CD4-positive, alpha-beta T cell treated with Interleukin-4 for 1 hour (primary cell): Measurements from ENCODE around the gene MYOCD.

Source experiments
- DNase-seq, 2 donors: peaks; one replicate each; pipeline ENCODE4 v3.0.0-alpha.2; 2020 to 2022

MYOCD gene

DNA sequence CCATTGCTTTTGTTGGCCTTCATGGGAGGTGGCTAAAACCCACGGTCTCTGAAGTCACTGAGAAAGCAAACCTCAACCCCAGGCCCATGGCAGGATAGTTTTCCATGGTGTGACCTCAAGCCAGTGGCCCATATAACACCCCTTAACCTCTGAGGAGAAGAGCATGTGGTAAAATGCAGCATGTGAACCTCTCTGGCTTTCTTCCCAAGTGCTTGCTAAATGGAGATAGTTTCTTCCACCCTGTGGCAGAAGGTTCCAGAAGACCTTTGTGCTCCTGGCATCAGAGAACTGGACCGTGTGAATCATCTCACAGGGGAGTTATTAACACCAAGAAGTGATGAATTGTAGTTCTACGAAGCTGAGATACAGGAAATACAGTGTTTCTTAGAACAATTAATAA is 47.3 kb downstream of the MYOCD start:
- no peak for DNase-seq

DNA sequence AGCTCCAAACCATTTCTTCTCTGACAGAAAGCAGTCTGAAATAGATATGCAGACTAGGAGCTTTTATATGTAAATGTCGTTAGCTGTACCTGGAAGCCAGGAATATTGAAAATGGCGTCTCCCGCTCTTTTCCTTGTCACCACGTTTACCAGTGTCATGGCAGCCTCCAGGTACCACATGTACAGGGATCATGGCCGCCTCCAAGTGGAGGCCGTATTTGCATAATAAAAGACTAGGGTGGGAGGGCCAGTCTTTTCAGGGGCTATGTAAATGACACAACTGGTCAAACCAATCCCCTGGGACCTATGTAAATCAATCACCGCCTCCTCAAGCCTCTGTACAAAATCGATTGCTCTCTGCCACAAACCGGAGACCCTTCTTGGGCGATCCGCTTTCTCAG is 54.3 kb downstream of the MYOCD start:
- DNase-seq = no peak

DNA sequence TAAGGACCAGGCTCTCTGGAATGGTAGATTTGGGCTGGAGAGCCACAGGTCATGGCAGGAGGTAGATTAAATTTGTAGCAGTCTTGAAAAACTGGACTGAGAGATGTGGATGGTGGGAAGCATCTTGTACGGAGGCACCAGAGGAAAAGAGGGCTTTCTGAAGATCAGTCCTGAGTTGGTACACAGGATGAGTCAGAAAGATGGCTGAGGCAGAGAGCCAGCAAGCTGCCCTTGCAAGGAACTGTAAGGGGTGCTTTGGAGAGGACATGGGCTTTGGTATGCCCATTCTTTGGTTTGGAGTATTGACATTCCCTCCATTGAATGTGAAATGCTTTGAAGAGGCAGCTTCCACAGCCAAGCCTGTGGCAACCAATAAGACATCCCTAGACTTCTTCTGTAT is 55.9 kb downstream of the MYOCD start:
- DNase-seq = no peak

DNA sequence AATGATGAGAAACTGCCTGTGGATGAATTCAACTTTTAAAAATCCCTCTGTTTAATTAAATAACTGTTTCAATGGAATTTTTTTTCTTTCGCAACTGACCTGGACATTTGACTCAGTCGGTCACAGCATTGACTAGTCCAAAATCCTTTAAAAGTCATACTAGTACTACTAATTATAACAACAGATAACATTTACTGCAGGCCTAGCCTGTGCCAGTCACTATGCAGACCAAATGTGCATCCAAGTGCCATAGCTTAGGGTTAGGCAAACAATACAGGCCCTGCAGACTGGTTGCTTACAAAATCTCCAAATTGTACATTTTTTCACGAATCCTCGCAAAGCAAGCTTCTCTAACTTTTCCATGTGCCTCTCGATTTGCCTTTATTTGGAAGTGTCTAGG is 56.6 kb downstream of the MYOCD start:
- no peak for DNase-seq

DNA sequence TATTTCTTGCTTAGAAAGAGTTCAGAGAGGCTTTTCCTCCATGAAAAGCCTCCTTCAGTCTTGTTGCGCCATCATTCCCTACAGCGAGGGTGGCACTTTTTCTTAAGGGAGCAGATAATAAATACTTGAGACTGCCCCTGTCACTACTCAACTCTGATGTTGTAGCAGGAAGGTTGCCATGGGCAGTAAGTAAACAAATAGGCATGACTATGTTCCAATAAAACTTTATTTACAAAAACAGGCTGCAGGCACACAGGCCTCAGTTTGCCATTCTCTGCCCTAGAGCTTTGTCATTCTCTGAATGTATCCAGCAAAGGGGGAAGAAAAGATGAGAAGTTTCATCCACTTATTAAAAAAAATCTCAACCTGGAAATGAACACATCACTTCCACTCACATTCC is 60.4 kb downstream of the MYOCD start:
- DNase-seq = no peak

DNA sequence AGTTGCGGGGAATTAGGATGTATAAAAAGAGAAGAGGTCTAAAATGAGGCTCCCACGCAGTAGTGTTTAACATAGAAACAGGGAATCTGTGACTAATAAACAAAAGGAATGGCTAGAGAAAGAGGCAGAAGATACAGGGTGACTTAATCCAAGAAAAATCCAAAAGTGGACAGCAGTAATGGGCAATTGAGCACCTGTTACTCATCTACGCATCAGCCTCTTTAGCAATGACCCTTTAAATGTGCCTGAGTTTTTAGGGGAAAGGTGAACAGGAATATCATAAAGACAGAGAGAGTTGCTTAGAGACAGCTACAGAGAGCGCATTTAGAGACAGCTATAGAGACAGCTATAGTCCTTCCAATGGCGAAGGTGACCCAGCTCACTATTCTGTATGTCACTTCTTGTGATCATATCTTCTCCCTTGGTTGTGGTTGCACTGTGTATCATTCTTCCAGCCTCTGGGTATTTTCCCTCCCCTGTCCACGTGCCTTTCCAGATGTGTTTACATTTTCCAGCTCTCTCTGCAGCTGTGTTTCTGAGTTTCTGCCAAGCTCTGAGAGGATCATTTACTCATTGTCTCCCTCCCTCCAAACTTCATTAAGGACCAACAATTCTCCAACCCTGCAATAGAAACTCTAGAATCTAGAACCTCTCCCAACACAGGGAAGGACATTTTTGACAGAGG is 61.5 kb downstream of the MYOCD start:
- DNase-seq = no peak

DNA sequence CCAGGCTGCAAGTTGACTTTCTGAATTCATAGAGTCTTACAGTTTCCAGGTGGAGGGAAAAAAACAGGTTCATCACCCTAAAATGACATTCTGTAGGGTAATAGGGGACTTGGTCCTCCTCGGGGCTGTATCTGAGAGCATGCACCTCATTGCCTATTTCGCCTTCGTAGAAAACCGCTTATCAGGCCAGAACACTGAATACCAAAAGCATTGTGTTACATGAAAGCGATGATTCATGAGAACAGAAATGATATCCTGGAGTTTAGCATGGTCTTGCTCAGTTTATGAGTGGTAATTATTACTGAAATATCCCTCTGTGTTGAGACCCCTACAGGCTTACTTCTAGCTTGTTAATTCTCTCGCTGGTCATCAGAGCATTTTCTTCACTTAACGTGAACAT is 62.2 kb downstream of the MYOCD start:
- no peak for DNase-seq

DNA sequence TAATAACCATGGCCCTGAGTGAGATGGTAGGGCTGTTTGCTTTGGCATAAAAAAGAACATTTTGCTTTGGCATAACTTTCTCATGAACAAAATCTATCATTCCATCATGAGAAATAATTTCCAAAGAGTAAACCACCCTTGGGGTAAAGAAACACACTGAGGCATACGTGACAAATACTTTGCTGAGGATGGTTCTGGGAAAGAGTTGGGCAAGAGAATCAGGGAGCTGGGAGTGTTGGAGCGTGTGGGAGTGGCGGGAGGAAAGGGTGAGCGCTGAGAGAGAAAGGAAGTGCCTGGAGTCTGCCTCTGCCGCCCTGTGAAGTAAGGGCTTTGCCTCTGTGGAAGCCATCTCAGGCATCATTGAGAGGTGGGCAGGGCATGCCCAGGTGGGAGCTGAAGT is 63.4 kb downstream of the MYOCD start:
- no peak for DNase-seq

DNA sequence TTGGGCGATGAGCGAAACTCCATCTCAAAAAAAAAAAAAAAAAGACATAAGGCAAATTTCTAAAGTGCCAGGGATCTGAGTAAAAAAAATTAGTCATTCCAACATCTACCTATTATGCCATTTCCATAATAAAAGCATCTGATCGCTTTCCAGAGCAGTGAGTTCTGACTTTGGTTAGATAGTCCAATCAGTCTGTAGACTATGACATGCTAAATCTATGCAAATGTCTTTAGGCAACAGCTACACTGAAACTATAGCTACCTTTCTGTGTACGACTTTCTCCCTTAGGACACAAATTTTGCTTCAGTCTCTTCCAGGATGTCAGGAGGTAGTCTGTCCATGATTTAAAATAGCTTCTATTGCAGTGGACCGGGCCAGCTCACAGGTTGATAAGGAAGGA is 64.7 kb downstream of the MYOCD start:
- no peak for DNase-seq

DNA sequence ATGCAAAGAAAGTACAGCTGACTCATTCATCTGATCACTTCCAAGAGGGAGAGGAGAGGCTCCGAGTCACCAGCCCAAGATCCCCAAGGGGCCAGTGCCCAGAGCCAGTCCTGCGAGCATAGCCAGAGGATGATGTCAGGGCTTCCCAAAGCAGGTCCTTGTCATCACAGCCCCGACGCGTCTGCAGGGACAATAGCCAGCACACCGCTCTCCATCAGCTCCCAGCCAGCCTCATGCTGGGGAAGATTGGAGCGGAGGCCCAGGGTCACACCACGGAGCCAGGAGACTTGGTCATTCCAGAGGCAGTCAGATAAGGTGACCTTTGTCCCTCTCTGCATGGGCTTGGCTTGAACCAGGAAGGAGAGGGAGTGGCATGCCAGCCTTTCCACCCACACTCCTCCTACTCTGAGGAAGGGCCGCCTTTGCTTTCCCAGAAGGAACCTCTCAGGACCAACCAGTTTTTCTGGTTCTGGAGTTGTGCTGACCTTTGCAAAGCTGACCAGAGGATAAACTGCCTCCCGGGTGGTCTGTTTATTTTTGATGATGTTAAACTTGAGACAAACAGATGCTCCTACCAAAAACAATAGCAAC is 65.3 kb downstream of the MYOCD start:
- DNase-seq = no peak

DNA sequence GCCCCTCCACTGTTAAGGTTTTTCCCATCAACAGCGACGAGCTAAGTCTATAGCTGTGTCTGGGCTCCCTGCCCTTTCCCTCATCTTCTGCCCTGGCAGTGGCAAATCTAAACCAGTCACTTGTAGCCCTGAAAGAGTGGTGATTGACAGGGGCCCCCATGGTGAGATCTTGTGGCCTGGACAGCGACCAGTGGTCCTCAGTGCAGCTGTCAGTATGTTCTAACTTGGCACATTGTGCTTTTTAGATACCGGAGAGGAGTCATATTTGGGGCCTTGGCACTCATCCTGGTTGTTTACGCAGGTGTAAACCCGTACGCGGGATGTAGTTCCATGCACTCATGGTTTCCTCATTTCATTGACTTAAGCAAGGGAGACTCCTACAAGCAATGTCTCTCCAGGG is 66.1 kb downstream of the MYOCD start:
- no peak for DNase-seq

DNA sequence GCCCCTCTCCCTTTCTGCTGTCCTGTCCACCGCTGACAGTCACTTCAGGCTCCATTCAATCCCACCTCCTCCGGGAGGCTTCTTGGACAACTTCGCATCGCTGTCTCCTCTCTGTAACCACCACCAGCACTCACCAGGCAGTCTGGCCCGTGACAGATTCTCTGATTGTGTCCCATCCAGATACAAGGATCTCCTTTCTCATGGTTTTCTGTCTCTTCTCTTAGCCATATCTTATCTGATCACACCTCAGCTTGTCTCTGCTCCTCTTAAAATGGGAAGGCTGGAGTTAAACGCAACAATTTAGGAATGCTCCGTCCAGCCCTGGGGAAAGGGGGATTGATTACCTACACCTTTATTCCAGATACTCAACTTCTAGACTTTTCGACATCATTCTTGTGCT is 66.7 kb downstream of the MYOCD start:
- no peak for DNase-seq

DNA sequence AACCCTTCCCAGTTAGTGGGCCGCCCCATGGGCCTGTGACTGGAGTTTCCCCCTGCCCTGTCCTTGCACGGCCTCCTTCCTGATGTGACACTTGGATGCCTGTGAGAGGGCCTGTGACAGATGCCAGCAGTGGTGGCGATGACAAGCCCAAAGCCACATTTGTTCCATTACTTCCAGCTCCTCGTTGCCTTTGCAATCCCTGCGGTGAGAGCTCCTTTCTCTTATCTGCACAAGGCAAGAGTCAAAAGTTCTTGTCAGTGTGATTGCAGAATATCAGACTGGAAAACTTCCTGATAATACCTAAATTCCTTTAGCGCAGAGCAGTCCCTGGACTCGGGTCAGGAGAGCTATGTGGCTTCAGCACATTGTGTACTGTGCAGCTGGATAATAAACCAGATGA is 69.2 kb downstream of the MYOCD start:
- DNase-seq = no peak

DNA sequence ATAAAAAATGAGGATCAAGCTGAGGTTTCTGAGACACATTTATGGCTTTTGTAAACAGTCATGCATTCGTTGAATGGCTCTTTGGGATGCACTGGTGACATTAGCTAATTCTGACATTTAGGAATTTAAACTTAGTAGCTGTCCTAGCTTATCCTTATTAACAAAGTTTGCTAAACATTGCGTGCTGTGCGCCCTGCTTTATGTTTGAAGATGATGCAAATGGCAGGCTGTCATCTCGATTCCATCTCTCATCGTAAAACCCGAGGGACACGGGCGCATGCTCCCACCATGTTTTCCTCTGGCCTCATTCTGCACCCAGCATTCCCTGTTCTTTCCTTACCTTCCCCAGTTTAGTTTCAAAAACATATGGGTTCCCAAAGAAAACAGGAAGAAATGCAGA is 69.8 kb downstream of the MYOCD start:
- DNase-seq = no peak

DNA sequence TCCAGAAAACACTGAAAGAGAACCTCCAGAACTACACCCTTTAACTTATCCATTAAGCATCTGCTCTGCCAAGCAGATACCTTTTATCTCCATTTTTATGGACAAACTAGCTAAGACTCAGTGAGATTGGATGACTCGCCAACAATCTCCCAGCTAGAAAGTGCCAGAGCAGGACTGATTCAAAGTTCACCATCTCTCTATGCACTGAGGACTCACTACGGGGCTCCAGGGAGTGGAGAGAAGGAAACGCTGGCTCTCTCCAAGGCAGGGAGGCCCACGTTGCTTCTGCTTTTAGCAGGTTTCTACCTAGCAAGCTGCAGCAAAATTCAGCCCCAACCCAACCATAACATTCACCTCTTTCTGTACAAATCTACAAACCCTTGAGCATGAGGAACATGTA is 70.8 kb downstream of the MYOCD start:
- no peak for DNase-seq

DNA sequence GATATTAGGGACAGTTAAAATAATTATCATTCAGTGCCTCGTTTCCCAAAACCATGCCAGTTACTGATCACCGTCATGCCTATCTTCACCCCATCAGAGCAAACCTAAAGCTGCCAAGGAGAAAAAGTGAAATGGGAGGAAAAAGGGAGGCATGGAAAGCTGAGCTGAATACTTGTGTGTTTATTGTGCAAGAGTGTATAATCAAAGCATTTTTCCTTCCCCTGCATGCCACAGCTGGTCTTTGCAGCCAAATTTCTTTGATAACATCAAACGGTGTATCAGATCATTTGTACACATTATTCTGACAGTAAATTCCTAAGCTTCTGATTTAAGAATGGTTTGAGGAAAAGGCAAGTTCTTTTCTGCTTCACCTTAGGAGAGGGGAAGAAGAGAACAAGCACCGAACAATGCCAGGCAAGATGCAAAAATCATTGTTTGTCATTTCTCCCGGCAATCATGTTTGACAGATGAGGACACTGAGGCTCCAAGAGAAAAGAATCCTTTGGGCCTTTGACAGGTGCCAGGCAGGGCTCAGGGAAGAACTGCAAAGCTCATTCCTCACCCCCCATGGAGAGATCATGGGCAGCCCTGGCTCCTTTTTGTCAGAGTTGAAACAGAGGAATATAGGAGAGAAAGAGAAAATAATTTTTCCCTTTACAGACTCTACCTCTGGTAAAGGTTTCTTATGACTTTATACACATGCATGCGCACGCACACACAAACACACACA is 72.2 kb downstream of the MYOCD start:
- no peak for DNase-seq

DNA sequence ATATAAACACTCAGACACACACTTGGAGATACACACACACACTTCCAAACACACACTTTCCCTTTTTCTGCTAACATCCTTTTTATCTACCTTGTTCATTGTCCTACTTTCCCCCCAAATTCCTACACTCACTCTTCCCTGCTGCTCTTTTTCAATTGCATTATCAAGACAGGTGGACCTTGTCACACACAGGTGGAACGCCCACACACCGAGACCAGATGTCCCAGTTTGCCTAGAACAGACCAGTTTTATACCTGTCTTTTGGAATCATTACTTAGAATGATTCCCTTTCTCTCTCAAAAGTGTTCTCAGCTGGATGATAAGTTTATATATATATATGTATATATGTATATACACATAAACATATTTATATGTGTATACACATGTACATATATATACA is 72.9 kb downstream of the MYOCD start:
- no peak for DNase-seq

DNA sequence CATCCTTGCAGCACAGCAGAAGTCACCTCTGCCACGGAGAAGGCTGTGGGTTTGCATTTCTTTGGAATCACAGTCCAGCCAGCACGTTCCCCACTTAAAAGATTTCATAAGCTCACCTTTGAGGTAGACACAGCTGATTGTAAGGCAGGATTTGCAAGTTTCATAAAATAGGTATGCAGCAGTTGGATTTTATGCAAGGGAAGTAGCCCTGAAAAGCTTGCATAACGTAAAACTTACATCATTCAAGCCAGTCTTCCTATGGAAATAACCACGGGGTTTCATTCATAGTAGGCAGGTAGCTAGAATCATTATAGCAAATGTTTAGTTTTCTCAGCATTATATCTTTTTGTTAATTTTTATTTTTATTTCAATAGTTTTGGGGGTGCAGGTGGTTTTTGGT is 73.8 kb downstream of the MYOCD start:
- DNase-seq = no peak

DNA sequence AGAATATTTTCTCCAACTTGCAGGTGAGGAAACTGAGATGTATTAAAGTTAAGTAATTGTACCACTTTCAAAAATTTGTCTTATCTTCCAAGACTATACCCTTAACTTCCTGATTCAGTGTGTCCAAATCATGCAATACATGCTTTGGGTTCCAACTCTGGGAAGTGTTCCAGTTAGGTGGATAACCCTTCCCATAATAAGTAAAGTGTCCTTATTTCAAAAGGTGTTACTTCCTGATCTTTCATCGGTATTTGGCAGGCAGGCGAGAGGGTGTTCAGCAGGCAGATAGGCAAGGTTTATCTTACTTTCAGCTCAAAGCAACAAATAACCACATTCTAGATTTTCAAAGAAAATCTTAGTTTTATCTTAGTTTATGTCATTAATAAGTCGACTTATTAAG is 77.4 kb downstream of the MYOCD start:
- no peak for DNase-seq

DNA sequence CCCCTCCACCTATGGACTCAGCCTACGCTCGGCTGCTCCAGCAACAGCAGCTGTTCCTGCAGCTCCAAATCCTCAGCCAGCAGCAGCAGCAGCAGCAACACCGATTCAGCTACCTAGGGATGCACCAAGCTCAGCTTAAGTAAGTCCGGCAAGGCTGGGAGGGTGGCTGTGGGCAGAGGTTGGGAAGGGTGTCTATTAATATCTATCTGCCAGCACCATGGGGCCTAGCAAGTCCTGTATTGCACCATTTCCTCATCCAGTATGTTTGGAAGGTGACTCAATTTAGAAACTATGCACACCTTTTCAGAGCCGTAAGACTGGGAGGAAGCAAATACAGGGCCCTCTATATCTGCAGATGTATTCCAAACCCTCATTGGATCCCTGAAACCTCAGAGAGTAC is 78.6 kb downstream of the MYOCD start:
- no peak for DNase-seq

DNA sequence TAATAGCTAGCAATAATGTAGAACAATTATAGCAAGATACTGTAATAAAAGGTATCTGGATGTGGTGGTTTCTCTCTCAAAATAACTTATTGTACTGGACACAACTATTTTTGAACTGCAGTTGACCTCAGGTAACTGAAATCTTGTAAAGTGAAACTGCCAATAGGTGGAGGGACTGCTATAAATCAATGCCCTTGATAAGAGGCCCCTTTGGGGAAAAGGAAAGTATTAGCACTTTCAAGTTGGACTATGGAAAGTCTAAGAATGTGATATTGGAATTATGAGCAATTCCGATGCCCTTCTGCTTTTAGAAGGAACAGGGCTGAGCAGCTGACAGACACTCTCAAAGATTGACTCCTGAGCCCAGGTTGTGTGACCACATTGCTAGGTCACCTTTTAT is 79.1 kb downstream of the MYOCD start:
- DNase-seq = no peak

DNA sequence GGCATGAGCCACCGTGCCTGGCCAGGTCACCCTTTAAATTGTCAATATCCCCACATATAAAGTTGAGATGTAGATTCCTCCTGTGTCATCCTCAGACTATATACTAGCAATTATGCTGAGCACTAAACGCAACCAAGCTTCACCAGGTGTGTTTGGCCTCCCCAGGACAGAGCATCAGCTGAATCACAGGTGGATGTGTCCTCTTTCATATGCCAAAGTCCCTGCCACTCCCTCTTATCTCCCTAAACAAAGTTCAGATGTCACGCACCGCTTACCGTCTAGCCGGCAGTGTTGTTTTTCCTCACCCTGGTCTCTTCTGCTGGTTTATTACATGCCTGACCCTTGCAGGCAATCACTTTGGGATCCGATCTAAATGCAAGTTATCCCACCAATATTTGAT is 79.8 kb downstream of the MYOCD start:
- DNase-seq = no peak

DNA sequence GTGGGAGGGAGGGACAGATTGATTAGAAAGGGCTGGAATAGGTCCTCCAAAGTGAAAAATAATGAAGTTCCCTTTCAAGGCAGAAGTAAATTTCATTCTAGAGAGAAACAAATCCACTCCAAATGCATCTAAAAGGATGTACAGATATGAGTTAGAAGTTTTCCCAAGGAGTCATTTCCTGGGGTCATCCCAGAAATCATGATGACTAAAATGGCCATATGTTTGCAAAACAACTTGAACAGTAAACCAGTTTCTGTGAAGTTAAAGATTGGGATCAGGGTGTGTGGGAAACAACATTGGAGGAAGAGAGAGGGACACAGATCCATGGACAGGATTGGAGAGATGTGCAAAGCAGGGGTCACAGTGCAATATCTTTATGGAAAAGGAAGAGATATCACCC is 91.1 kb downstream of the MYOCD start:
- DNase-seq = no peak

DNA sequence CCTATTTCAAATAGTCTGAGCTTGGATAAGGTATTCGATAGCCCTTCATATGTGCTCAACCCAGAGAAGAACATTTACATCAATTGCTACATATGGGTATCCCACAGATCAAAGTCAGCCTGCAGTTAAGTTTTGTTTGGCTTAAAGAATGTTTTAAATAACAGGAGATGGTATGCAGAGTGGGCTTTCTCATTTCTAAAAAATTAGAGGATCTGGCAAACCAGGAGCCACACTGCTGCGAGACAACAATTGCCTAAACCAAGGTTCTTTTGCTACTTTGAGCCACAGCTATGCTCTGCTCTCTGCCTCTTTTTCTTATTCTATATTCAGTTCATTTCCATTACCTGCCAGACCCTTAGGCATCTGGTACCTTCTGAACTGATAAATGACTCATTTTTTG is 93.4 kb downstream of the MYOCD start:
- DNase-seq = no peak

DNA sequence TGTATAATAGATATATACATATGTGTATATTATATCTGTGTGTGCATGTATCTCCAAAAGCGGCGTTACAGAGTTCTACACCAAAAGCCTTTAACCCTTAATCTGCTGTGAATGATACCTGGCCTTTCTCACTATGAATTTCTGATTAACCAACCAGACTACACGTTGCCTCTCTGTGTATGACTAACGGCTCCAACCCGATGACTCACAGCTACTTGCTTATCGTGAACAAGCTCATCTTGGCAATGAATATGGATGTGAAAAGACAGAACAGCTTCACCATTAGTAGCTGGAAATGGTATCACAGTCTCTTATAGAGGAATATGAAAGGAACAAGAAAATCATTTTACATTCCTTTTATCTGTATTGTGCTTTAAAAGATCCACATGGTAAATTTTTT is 99.9 kb downstream of the MYOCD start:
- DNase-seq = no peak
